HCT116 (cell line): ENCODE data around the gene CFL1. TPM values are rescaled to one million over a fixed set of nuclear protein-coding genes. Genes with fewer than 3 reads are reported as not detected.

Source experiments
- ATAC-seq: fragments of 200-7000 bp; cut with Tn5 transposase; 2 replicates; pipeline ENCODE4 v1.9.1; 2020; ENCODE audit warnings: mild to moderate bottlenecking, moderate library complexity
- BruUV-seq: library from RNA; stranded (reverse); fragments of 400-500 nt; replicated peaks from 2 replicates; lab custom pipeline; 2021; lab: Mats Ljungman, UMichigan
- CTCF ChIA-PET: fragments of 300-600 bp; sonication (Branson Sonifier 250); formaldehyde crosslinking; loops from one replicate; lab custom pipeline; 2021; ENCODE audit warnings: antibody characterized with exemption; lab: Charles Lee
- POLR2A ChIA-PET: fragments of 300-600, 350-600 bp; sonication (Branson Sonifier 250); formaldehyde crosslinking; loops from one replicate; lab custom pipeline; 2021; ENCODE audit warnings: antibody characterized with exemption; lab: Charles Lee
- RAD21 ChIA-PET, 2 experiments: fragments of 300-600 bp; sonication (Branson Sonifier 250); formaldehyde crosslinking; loops; one replicate each; lab custom pipeline; 2023; ENCODE audit warnings: low total read pairs in 2 of 2; ENCODE audit not compliant: uncharacterized antibody in 2 of 2, unreplicated experiment in 2 of 2, low non-redundant PET in 1 of 2; lab: Charles Lee
- DNase-seq: peaks from one replicate; pipeline ENCODE4 v3.0.0-alpha.2; 2010; ENCODE audit warnings: low read depth, low spot score
- H2AFZ ChIP-seq: fragments of 200-600 bp; shearing (Covaris generic), sonication (generic); 2 replicates; pipeline ENCODE4 v1.6.1; 2017; ENCODE audit warnings: low read depth, mixed run types, mixed read lengths, antibody characterized with exemption, low read length; ENCODE audit not compliant: poor library complexity, severe bottlenecking
- H3K27ac ChIP-seq: 2 replicates; pipeline ENCODE4 v1.5.1; 2012; ENCODE audit warnings: low read depth, low read length
- H3K27me3 ChIP-seq: fragments of 200-600 bp; sonication (generic); 2 replicates; pipeline ENCODE4 v1.6.1; 2016; ENCODE audit warnings: mixed run types, low read length, mixed read lengths; ENCODE audit not compliant: insufficient read depth
- H3K36me3 ChIP-seq, 2 experiments: fragments of 200-500 bp in 1 of 2; fragments of 200-600 bp in 1 of 2; sonication (Bioruptor generic) in 1 of 2; sonication (generic) in 1 of 2; 2 replicates each; pipeline versions ENCODE4 v1.5.1 to v1.6.1; 2014 to 2016; ENCODE audit warnings: low read length in 2 of 2, inconsistent platforms in 1 of 2, mixed read lengths in 1 of 2, mixed run types in 1 of 2; ENCODE audit not compliant: insufficient read depth in 2 of 2, control insufficient read depth in 1 of 2
- H3K4me1 ChIP-seq, 2 experiments: fragments of 200-600 bp in 1 of 2; sonication (generic) in 1 of 2; 2 replicates each; pipeline versions ENCODE4 v1.5.1 to v1.6.1; 2012 to 2017; ENCODE audit warnings: low read length in 2 of 2, inconsistent platforms in 1 of 2, mild to moderate bottlenecking in 1 of 2, mixed read lengths in 1 of 2, mixed run types in 1 of 2, moderate library complexity in 1 of 2; ENCODE audit not compliant: insufficient read depth in 2 of 2, control insufficient read depth in 1 of 2
- H3K4me2 ChIP-seq: fragments of 200-600 bp; sonication (generic); 2 replicates; pipeline ENCODE4 v1.6.1; 2017; ENCODE audit warnings: mixed run types, low read length, mixed read lengths
- H3K4me3 ChIP-seq, 2 experiments: fragments of 200-600 bp in 1 of 2; sonication (generic) in 1 of 2; replicated peaks in 1 of 2; 2 replicates each; pipeline ENCODE4 v1.5.1; 2011 to 2016; ENCODE audit warnings: low read length in 2 of 2, control low read depth in 1 of 2, low read depth in 1 of 2, mild to moderate bottlenecking in 1 of 2, mixed read lengths in 1 of 2, mixed run types in 1 of 2
- H3K79me2 ChIP-seq: fragments of 200-600 bp; sonication (generic); 2 replicates; pipeline ENCODE4 v1.6.1; 2017; ENCODE audit warnings: mild to moderate bottlenecking, mixed run types, low read length, moderate library complexity, mixed read lengths; ENCODE audit not compliant: insufficient read depth
- H3K9ac ChIP-seq: fragments of 200-600 bp; sonication (generic); 2 replicates; pipeline ENCODE4 v1.6.1; 2016; ENCODE audit warnings: low read length, mixed read lengths
- H3K9me2 ChIP-seq: fragments of 200-600 bp; sonication (generic), shearing (Covaris generic); 2 replicates; pipeline ENCODE4 v1.6.1; 2017; ENCODE audit warnings: mixed run types, mild to moderate bottlenecking, moderate library complexity; ENCODE audit not compliant: insufficient read depth
- H3K9me3 ChIP-seq, 2 experiments: fragments of 200-500 bp in 1 of 2; fragments of 200-600 bp in 1 of 2; sonication (Bioruptor generic) in 1 of 2; sonication (generic) in 1 of 2; 2 replicates each; pipeline ENCODE4 v1.6.1; 2014 to 2017; ENCODE audit warnings: low read length in 2 of 2, mixed read lengths in 2 of 2, inconsistent platforms in 1 of 2, low read depth in 1 of 2, mild to moderate bottlenecking in 1 of 2, mixed run types in 1 of 2, moderate library complexity in 1 of 2; ENCODE audit not compliant: control insufficient read depth in 1 of 2, insufficient read depth in 1 of 2
- H4K20me1 ChIP-seq: fragments of 200-600 bp; sonication (generic), shearing (Covaris generic); 2 replicates; pipeline ENCODE4 v1.6.1; 2017; ENCODE audit warnings: mixed run types, mild to moderate bottlenecking, moderate library complexity; ENCODE audit not compliant: insufficient read depth
- EGR1 ChIP-seq: IDR thresholded peaks from 2 replicates; pipeline ENCODE4 v1.6.1; 2012; ENCODE audit warnings: low read depth
- EZH2 ChIP-seq: fragments of 200-600 bp; sonication (generic); IDR thresholded peaks from 2 replicates; pipeline ENCODE4 v1.6.1; 2017; ENCODE audit warnings: antibody characterized with exemption, mixed run types
- JUND ChIP-seq: IDR thresholded peaks from 2 replicates; pipeline ENCODE4 v1.6.1; 2012
- POLR2A ChIP-seq: IDR thresholded peaks from 2 replicates; pipeline ENCODE4 v1.7.0; 2011; ENCODE audit warnings: borderline replicate concordance; ENCODE audit not compliant: insufficient read depth, insufficient read length; ENCODE audit errors: extremely low read depth
- POLR2AphosphoS5 ChIP-seq: IDR thresholded peaks from 2 replicates; pipeline ENCODE4 v1.6.1; 2011; ENCODE audit warnings: mild to moderate bottlenecking, low read depth, low read length, moderate library complexity
- REST ChIP-seq: IDR thresholded peaks from 2 replicates; pipeline ENCODE4 v1.6.1; 2012; ENCODE audit warnings: low read depth
- SRF ChIP-seq: IDR thresholded peaks from 2 replicates; pipeline ENCODE4 v1.6.1; 2012; ENCODE audit warnings: low read depth
- TCF7L2 ChIP-seq: IDR thresholded peaks from 2 replicates; pipeline ENCODE4 v1.7.0; 2011; ENCODE audit warnings: borderline replicate concordance, inconsistent platforms; ENCODE audit not compliant: insufficient read depth, insufficient read length; ENCODE audit errors: extremely low read depth
- intact Hi-C: fragments of 100-400 bp; cut with micrococcal nuclease; formaldehyde crosslinking; loops from 2 replicates; pipeline ENCODE4 v1.10.0; 2022
- total RNA-seq: library from RNA; stranded (reverse); gene quantifications from one replicate; pipeline ENCODE4 v1.2.1, GENCODE V29; 2021; ENCODE audit not compliant: unreplicated experiment
- TF ChIP-seq, protein P1 (sequence below): IDR thresholded peaks from 2 replicates; pipeline ENCODE4 v1.6.1; 2011; ENCODE audit warnings: mild to moderate bottlenecking, low read length, moderate library complexity; ENCODE audit not compliant: insufficient replicate concordance; ENCODE audit errors: extremely low read depth

The CFL1 gene
- total RNA-seq, 1 experiment from 2014 or later, result 1,270 TPM

DNA sequence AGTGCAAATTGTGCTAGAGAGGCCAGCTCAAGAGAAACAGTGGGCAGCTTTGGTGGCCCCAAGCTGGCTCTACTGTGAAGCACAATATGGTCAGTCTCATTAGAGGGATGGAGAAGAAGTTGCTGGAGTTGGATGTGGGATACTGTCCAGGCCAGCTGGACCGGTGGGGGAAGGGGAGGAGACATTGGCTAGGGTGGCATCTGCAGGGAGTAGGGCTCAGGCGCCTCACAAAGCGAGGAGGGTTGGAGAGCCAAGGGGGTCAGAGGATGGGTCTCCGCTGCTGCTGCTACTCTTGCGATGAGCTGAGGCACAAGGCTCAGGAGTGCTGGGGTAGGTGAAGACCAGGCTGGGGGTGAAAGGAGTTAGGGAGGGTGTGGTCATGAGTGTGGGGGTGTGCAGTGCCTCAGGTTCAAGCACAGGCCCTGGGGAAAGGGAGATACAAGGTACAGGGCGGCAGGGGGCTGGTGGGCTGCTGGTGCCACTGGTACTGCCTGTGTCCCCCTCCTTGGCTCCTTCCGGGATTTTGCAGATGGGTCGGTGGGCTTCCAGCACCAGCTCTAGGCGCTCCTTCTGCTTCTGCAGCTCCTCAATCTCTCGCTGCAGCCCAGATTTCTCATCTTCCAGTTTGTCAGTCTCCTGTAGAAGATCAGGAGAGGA, 34.8 kb upstream of the CFL1 start:
- POLR2A ChIA-PET, result interaction anchor here (0.6 to 8.5 kb wide), 9 partner anchors 10 to 278 kb away, joined by 3 to 124 read pairs (median 9); partner anchors contain the start of genes CFL1, FOSL1, MUS81 and PCNX3
- RAD21 ChIA-PET, result interaction anchor here (1.1 to 1.2 kb wide), 2 partner anchors 23 kb away, joined by 3 read pairs; no protein-coding TSS in a partner anchor
- Histone ChIP-seq H3K36me3 (peaks cover 10 to 37% of the 10 kb centered on the region in 2 experiments; a peak in 3 of 4 replicates), H3K9me3 (no peaks in the 10 kb centered on the region), H3K27me3 (no peaks in the 10 kb centered on the region), H3K27ac (peak overlapping the region; percentile 97), H3K9ac (peak overlapping the region; percentile 87), H4K20me1 (peaks cover 31% of the 10 kb centered on the region; the same call in 1 of the 2 replicates), H2AFZ (no peak overlapping the region), H3K79me2 (peaks cover 66% of the 10 kb centered on the region), H3K4me2 (peak overlapping the region; percentile 98), H3K9me2 (no peaks in the 10 kb centered on the region), H3K4me1 (peaks cover 16 to 87% of the 10 kb centered on the region in 2 experiments), H3K4me3 (peak overlapping the region in 1 of 2 experiments; percentile 53; a peak in 2 of 4 replicates)
- ATAC-seq, result no peak
- DNase-seq, result no peak
- intact Hi-C loops, result no loop called here
- no peak for TF ChIP-seq REST
- no peak for TF ChIP-seq EGR1
- TF ChIP-seq EZH2, result no peak
- TF ChIP-seq POLR2AphosphoS5, result no peak; the same call in none of the 2 replicates
- no peak for TF ChIP-seq JUND
- no peak for TF ChIP-seq TCF7L2
- no peak for TF ChIP-seq POLR2A
- TF ChIP-seq SRF, result no peak
- TF ChIP-seq, protein P1, sequence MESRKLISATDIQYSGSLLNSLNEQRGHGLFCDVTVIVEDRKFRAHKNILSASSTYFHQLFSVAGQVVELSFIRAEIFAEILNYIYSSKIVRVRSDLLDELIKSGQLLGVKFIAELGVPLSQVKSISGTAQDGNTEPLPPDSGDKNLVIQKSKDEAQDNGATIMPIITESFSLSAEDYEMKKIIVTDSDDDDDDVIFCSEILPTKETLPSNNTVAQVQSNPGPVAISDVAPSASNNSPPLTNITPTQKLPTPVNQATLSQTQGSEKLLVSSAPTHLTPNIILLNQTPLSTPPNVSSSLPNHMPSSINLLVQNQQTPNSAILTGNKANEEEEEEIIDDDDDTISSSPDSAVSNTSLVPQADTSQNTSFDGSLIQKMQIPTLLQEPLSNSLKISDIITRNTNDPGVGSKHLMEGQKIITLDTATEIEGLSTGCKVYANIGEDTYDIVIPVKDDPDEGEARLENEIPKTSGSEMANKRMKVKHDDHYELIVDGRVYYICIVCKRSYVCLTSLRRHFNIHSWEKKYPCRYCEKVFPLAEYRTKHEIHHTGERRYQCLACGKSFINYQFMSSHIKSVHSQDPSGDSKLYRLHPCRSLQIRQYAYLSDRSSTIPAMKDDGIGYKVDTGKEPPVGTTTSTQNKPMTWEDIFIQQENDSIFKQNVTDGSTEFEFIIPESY, result no peak
- CTCF ChIA-PET, result interaction anchor here (0.8 to 6.5 kb wide), 8 partner anchors 19 to 330 kb away, joined by 3 to 82 read pairs (median 3); partner anchors contain the start of genes CFL1 and MUS81
- no TSS peak for BruUV-seq
